SK-N-SH (cell line): ENCODE results near the gene BBS2. TPM values are rescaled to one million over a fixed set of nuclear protein-coding genes. Genes with fewer than 3 reads are reported as not detected.

ENCODE experiments used
- CTCF ChIA-PET: fragments of 300-600, 350-600 bp; formaldehyde crosslinking; extraction: SDS; loops from one replicate; lab custom pipeline; 2021; lab: Yijun Ruan, JAX
- POLR2A ChIA-PET: fragments of 350-600 bp; sonication (Branson Sonifier 250); formaldehyde crosslinking; extraction: SDS; loops from one replicate; lab custom pipeline; 2020; ENCODE audit warnings: antibody characterized with exemption, inconsistent platforms; lab: Yijun Ruan, JAX
- DNase-seq: peaks from one replicate; pipeline ENCODE4 v3.0.0; 2012
- H2AFZ ChIP-seq: fragments of 200-600 bp; sonication (generic); 2 replicates; pipeline ENCODE4 v1.8.1; 2016; ENCODE audit warnings: antibody characterized with exemption, mild to moderate bottlenecking, low read depth
- H3F3A ChIP-seq: fragments of 200-600 bp; sonication (generic); replicated peaks from 2 replicates; pipeline ENCODE3; 2016; ENCODE audit warnings: antibody characterized with exemption, mild to moderate bottlenecking; ENCODE audit not compliant: insufficient read depth
- H3K27ac ChIP-seq, 2 experiments: fragments of 200-500 bp in 1 of 2; fragments of 200-600 bp in 1 of 2; sonication (Bioruptor generic) in 1 of 2; sonication (generic), shearing (Covaris generic) in 1 of 2; 2 replicates each; pipeline versions ENCODE4 v1.5.1 to v1.6.1; 2014 to 2016; ENCODE audit warnings: low read depth in 2 of 2, inconsistent platforms in 1 of 2, low read length in 1 of 2, mild to moderate bottlenecking in 1 of 2, mixed read lengths in 1 of 2
- H3K27me3 ChIP-seq: fragments of 200-600 bp; sonication (generic), shearing (Covaris generic); 2 replicates; pipeline ENCODE4 v1.6.1; 2016; ENCODE audit warnings: mixed run types; ENCODE audit not compliant: insufficient read depth
- H3K36me3 ChIP-seq, 2 experiments: fragments of 200-500 bp in 1 of 2; fragments of 200-600 bp in 1 of 2; sonication (Bioruptor generic) in 1 of 2; sonication (generic) in 1 of 2; replicated peaks in 1 of 2; 2 replicates each; pipeline versions ENCODE3 to v1.5.1; 2014 to 2016; ENCODE audit warnings: low read length in 1 of 2, mild to moderate bottlenecking in 1 of 2; ENCODE audit not compliant: insufficient read depth in 2 of 2, control insufficient read depth in 1 of 2
- H3K4me1 ChIP-seq, 2 experiments: fragments of 200-500 bp in 1 of 2; fragments of 200-600 bp in 1 of 2; sonication (Bioruptor generic) in 1 of 2; sonication (generic), shearing (Covaris generic) in 1 of 2; 2 replicates each; pipeline versions ENCODE4 v1.5.1 to v1.6.1; 2014 to 2016; ENCODE audit warnings: low read depth in 1 of 2, low read length in 1 of 2, mixed run types in 1 of 2; ENCODE audit not compliant: insufficient read depth in 2 of 2, control insufficient read depth in 1 of 2
- H3K4me2 ChIP-seq: fragments of 200-600 bp; sonication (generic), shearing (Covaris generic); 2 replicates; pipeline ENCODE4 v1.6.1; 2017; ENCODE audit warnings: mixed run types
- H3K4me3 ChIP-seq, 2 experiments: fragments of 200-500 bp in 1 of 2; fragments of 200-600 bp in 1 of 2; sonication (Bioruptor generic) in 1 of 2; sonication (generic), shearing (Covaris generic) in 1 of 2; 2 replicates each; pipeline versions ENCODE4 v1.5.1 to v1.8.1; 2014 to 2016; ENCODE audit warnings: low read depth in 2 of 2, inconsistent platforms in 1 of 2, low read length in 1 of 2, mild to moderate bottlenecking in 1 of 2, mixed read lengths in 1 of 2, moderate library complexity in 1 of 2
- H3K79me2 ChIP-seq: fragments of 200-600 bp; sonication (generic); 2 replicates; pipeline ENCODE4 v1.8.1; 2017; ENCODE audit warnings: mild to moderate bottlenecking; ENCODE audit not compliant: insufficient read depth
- H3K9ac ChIP-seq: fragments of 200-600 bp; sonication (generic); 2 replicates; pipeline ENCODE4 v1.6.1; 2017; ENCODE audit warnings: mixed run types
- H3K9me2 ChIP-seq: fragments of 200-600 bp; sonication (generic); 2 replicates; pipeline ENCODE4 v1.6.1; 2017; ENCODE audit warnings: mixed run types
- H3K9me3 ChIP-seq: fragments of 200-600 bp; sonication (generic); 2 replicates; pipeline ENCODE4 v1.6.1; 2017; ENCODE audit warnings: mixed run types, mild to moderate bottlenecking, moderate library complexity
- H4K20me1 ChIP-seq: fragments of 200-600 bp; sonication (generic); 2 replicates; pipeline ENCODE4 v1.6.1; 2017; ENCODE audit warnings: mild to moderate bottlenecking, mixed run types; ENCODE audit not compliant: insufficient read depth
- CTCF ChIP-seq: fragments of 200-600 bp; sonication (generic); IDR thresholded peaks from 2 replicates; pipeline ENCODE4 v1.6.1; 2017; ENCODE audit warnings: antibody characterized with exemption, mild to moderate bottlenecking, moderate library complexity
- EP300 ChIP-seq, 2 experiments: IDR thresholded peaks; 2 replicates each; pipeline versions ENCODE4 v1.4.0 to v1.6.1; 2012; ENCODE audit warnings: borderline replicate concordance in 1 of 2, low read depth in 1 of 2, low read length in 1 of 2
- FOSL2 ChIP-seq: IDR thresholded peaks from 2 replicates; pipeline ENCODE4 v1.4.0; 2012; ENCODE audit warnings: low read depth, mild to moderate bottlenecking, moderate library complexity, borderline replicate concordance
- FOXJ3 ChIP-seq: sonication (generic); formaldehyde crosslinking; IDR thresholded peaks from 2 replicates; pipeline ENCODE4 v1.5.1; 2020; ENCODE audit warnings: mild to moderate bottlenecking, missing genetic modification reagents
- FOXM1 ChIP-seq: IDR thresholded peaks from 2 replicates; pipeline ENCODE4 v1.4.0; 2012; ENCODE audit warnings: low read depth, mild to moderate bottlenecking
- GABPA ChIP-seq: IDR thresholded peaks from 2 replicates; pipeline ENCODE4 v1.4.0; 2012; ENCODE audit warnings: low read depth, mild to moderate bottlenecking
- JUND ChIP-seq: IDR thresholded peaks from 2 replicates; pipeline ENCODE4 v1.4.0; 2012
- MXI1 ChIP-seq: IDR thresholded peaks from 2 replicates; pipeline ENCODE4 v1.6.1; 2012; ENCODE audit warnings: mild to moderate bottlenecking, low read depth, low read length, improper control_type of control experiment
- NRF1 ChIP-seq: IDR thresholded peaks from 2 replicates; pipeline ENCODE4 v1.6.1; 2012; ENCODE audit warnings: low read depth, mild to moderate bottlenecking, low read length
- POLR2AphosphoS5 ChIP-seq: IDR thresholded peaks from 2 replicates; pipeline ENCODE4 v1.6.1; 2012; ENCODE audit warnings: low read depth, low read length
- RCOR1 ChIP-seq: fragments of 150-350 bp; IDR thresholded peaks from 2 replicates; pipeline ENCODE4 v1.6.1; 2017; ENCODE audit warnings: antibody characterized with exemption, low read length
- RFX5 ChIP-seq: IDR thresholded peaks from 2 replicates; pipeline ENCODE4 v1.6.1; 2012; ENCODE audit warnings: mild to moderate bottlenecking, improper control_type of control experiment, low read length
- RXRA ChIP-seq: IDR thresholded peaks from 2 replicates; pipeline ENCODE4 v1.4.0; 2012; ENCODE audit warnings: low read depth, mild to moderate bottlenecking, borderline replicate concordance
- TAF1 ChIP-seq: IDR thresholded peaks from 2 replicates; pipeline ENCODE4 v1.6.1; 2012; ENCODE audit warnings: low read depth, mild to moderate bottlenecking, low read length, moderate library complexity, borderline replicate concordance
- TCF12 ChIP-seq: IDR thresholded peaks from 2 replicates; pipeline ENCODE4 v1.4.0; 2012
- USF2 ChIP-seq: fragments of 150-350 bp; IDR thresholded peaks from 2 replicates; pipeline ENCODE4 v1.6.1; 2017; ENCODE audit warnings: antibody characterized with exemption, low read length, low read depth, borderline replicate concordance
- YY1 ChIP-seq: IDR thresholded peaks from 2 replicates; pipeline ENCODE4 v1.4.0; 2012; ENCODE audit warnings: low read depth, mild to moderate bottlenecking
- ZBTB33 ChIP-seq: IDR thresholded peaks from 2 replicates; pipeline ENCODE4 v1.4.0; 2012; ENCODE audit warnings: low read depth, borderline replicate concordance
- WGBS: methylation state at CpG from one replicate; pipeline ENCODE4 v1.1.6; 2017; ENCODE audit warnings: low lambda C conversion rate; 5-methylcytosine and 5-hydroxymethylcytosine counted together
- polyA plus RNA-seq, 3 experiments: library from polyadenylated mRNA; depleted of rRNA; stranded (reverse); fragments of >200 nt; gene quantifications; 2 replicates each; pipeline ENCODE4 v1.2.3, GENCODE V29; 2012
- TF ChIP-seq, protein P1 (sequence below): IDR thresholded peaks from 2 replicates; pipeline ENCODE4 v1.6.1; 2012; ENCODE audit warnings: mild to moderate bottlenecking, low read depth, low read length, moderate library complexity

BBS2 gene
- polyA plus RNA-seq, 1 of the 3 experiments (the other 2 are of a cell fraction) = 74.3 TPM

DNA sequence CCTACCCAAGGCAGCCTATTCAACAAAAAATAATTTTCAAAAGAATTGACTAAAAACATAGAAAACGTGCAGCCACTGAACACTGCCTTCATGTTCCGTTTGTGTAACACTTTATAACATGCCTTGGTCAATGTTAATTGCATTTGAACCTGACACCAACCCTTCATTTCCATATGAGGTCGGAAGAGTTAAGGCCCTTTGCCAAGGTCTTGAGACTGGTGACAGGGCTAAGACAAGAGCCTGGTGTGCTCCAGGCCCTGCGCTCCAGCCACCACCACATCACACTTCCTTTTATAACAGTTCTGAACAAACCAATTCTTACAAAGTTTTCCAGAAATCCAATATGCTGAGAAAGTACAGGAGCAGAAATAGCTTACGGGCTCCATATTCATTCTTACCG is 4.2 kb downstream of the BBS2 start:
- peaks cover 6 to 21% of the 10 kb centered on the region in 2 experiments for H3K36me3 ChIP-seq
- peaks cover 14% of the 10 kb centered on the region for H3F3A ChIP-seq
- H4K20me1 ChIP-seq = peaks cover 21% of the 10 kb centered on the region
- H3K79me2 ChIP-seq = peaks cover 84% of the 10 kb centered on the region
- POLR2A ChIA-PET = no interaction called here
- no peak overlapping the region for H3K9ac ChIP-seq
- TF ChIP-seq MXI1 = no peak
- no peak for TF ChIP-seq POLR2AphosphoS5
- TF ChIP-seq FOSL2 = no peak
- no peak for TF ChIP-seq RFX5
- TF ChIP-seq JUND = no peak
- TF ChIP-seq FOXJ3 = no peak
- no peak for TF ChIP-seq RCOR1
- TF ChIP-seq, all 33 proteins: peak for 0
- DNase-seq = no peak
- H3K4me1 ChIP-seq = peaks cover 15 to 17% of the 10 kb centered on the region in 2 experiments; a peak in 3 of 4 replicates
- H3K4me3 ChIP-seq = no peak overlapping the region
- H3K9me3 ChIP-seq = no peaks in the 10 kb centered on the region; the same call in 1 of the 2 replicates
- no peaks in the 10 kb centered on the region for H3K9me2 ChIP-seq
- CTCF ChIA-PET = interaction anchor here (1.9 kb wide), 1 partner anchor 85 kb away, joined by 9 read pairs; no protein-coding TSS in a partner anchor
- WGBS = 88% methylated on average over 6 of the region's 6 CpGs
- H3K27me3 ChIP-seq = no peaks in the 10 kb centered on the region
- H3K4me2 ChIP-seq = peak overlapping the region; percentile 27; the same call in 1 of the 2 replicates
- no peak overlapping the region for H3K27ac ChIP-seq
- no peak overlapping the region for H2AFZ ChIP-seq

DNA sequence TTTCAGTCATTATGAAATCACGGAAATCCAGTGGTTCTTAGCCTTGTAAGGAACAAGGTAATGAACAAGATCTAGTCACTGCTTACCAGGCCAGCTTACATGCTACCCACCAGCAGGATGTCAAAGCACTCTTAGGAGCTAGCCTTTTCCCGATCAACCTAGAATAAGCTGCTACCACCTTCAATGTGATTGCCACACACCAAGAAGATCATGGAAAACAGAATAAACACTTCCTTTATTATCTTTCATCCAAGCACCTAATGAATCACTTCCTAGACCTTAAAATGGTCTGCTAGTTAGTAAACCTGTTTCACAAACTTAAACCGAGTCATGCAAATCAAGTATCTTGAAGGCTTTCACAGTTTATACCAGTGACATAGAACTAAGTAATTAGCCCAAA is 5.0 kb downstream of the BBS2 start:
- POLR2A ChIA-PET = no interaction called here
- peaks cover 14% of the 10 kb centered on the region for H3F3A ChIP-seq
- H3K4me1 ChIP-seq = peaks cover 10 to 17% of the 10 kb centered on the region in 2 experiments; a peak in 3 of 4 replicates
- DNase-seq = no peak
- H3K9ac ChIP-seq = no peak overlapping the region
- no peak overlapping the region for H3K27ac ChIP-seq
- peaks cover 14 to 26% of the 10 kb centered on the region in 2 experiments for H3K36me3 ChIP-seq
- H2AFZ ChIP-seq = no peak overlapping the region
- no peaks in the 10 kb centered on the region for H3K9me2 ChIP-seq
- H3K79me2 ChIP-seq = peaks cover 91% of the 10 kb centered on the region
- CTCF ChIA-PET = interaction anchor here (0.8 to 2.2 kb wide), 8 partner anchors 12 to 275 kb away, joined by 3 to 23 read pairs (median 6); no protein-coding TSS in a partner anchor
- peaks cover 21% of the 10 kb centered on the region for H4K20me1 ChIP-seq
- no peak overlapping the region for H3K4me3 ChIP-seq
- no peaks in the 10 kb centered on the region for H3K27me3 ChIP-seq
- H3K4me2 ChIP-seq = 0 out of 2 replicates have a peak overlapping the region, but pooled peaks have one; percentile 15
- 66% methylated on average over 3 of the region's 3 CpGs for WGBS
- H3K9me3 ChIP-seq = no peaks in the 10 kb centered on the region; the same call in 1 of the 2 replicates
- TF ChIP-seq GABPA (no peak), RCOR1 (no peak), USF2 (no peak), FOXM1 (no peak), TCF12 (no peak), FOXJ3 (no peak), MXI1 (no peak), CTCF (no peak), YY1 (no peak), POLR2AphosphoS5 (no peak), TAF1 (no peak), EP300 (IDR thresholded peaks at IDR 0.05; ENCODE audit: borderline replicate concordance in 1 of 2, low read depth in 1 of 2, low read length in 1 of 2) (no peak), ZBTB33 (no peak), RXRA (no peak), JUND (no peak), FOSL2 (no peak), NRF1 (no peak)
- TF ChIP-seq, protein P1, sequence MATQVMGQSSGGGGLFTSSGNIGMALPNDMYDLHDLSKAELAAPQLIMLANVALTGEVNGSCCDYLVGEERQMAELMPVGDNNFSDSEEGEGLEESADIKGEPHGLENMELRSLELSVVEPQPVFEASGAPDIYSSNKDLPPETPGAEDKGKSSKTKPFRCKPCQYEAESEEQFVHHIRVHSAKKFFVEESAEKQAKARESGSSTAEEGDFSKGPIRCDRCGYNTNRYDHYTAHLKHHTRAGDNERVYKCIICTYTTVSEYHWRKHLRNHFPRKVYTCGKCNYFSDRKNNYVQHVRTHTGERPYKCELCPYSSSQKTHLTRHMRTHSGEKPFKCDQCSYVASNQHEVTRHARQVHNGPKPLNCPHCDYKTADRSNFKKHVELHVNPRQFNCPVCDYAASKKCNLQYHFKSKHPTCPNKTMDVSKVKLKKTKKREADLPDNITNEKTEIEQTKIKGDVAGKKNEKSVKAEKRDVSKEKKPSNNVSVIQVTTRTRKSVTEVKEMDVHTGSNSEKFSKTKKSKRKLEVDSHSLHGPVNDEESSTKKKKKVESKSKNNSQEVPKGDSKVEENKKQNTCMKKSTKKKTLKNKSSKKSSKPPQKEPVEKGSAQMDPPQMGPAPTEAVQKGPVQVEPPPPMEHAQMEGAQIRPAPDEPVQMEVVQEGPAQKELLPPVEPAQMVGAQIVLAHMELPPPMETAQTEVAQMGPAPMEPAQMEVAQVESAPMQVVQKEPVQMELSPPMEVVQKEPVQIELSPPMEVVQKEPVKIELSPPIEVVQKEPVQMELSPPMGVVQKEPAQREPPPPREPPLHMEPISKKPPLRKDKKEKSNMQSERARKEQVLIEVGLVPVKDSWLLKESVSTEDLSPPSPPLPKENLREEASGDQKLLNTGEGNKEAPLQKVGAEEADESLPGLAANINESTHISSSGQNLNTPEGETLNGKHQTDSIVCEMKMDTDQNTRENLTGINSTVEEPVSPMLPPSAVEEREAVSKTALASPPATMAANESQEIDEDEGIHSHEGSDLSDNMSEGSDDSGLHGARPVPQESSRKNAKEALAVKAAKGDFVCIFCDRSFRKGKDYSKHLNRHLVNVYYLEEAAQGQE = no peak
